GM18526 (cell line): ENCODE measurements around the gene KRT35.

Experiments
- POLR2A ChIP-seq: IDR thresholded peaks from 3 replicates; pipeline ENCODE4 v1.6.1; 2011; ENCODE audit not compliant: insufficient read length; ENCODE audit errors: extremely low read depth

Gene KRT35

DNA sequence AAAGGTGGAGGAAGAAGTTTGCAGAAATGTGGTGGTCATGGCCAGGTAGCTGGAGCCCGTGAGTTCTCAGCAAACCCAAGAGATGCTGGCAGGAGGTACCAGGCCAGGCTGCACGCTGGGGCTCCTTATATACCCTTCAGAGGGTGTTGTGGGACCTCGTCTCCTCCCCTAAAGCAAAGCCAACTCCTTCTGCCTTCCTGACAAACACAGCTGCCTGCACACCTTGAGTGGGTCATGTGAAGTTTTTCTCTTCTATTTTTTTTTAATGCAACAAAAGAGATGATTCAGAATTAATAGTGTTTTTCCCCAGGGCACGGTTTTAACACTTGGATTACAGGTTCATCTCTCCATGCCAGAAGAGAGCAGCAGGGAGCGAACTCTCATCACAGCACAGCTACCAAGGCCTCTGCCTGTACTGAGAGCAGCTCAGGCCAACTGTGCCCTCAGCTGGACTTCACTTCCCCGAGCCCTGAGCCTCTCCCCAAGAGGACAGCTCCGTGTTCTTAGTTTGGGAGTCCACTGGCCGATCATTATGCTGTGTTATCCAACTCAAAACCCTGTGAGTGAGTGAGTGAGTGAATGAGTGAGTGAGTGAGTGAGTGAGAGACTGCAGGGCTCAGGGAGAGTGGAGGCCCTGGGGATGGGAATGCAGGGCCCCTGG is 38.0 kb upstream of the KRT35 start, which contains the start of gene KRT15:
KRT15 (minus strand) TSS at position 102 of the 661 bp plus-strand sequence; CDS start at position 39, 63 bp downstream.
- no peak for TF ChIP-seq POLR2A

DNA sequence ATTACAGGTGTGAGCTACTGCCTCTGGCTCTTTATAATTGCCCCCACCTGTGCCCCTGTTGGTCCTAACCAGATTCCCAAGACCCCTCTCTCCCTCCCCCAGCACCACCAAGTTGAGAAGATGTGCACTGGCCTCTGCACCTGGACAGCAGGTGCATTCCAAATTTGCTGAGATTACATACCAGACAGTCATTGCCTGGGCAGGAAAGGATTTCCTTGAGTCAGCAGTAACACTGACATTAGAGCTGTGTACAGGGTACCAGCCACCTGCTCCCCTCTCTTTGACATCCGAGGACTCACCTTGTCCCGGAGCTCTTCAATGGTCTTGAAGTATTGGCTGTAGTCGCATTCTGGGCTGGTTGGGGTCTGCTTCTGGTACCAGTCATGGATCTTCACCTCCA is 37.1 kb upstream of the KRT35 start:
- TF ChIP-seq POLR2A: no peak

DNA sequence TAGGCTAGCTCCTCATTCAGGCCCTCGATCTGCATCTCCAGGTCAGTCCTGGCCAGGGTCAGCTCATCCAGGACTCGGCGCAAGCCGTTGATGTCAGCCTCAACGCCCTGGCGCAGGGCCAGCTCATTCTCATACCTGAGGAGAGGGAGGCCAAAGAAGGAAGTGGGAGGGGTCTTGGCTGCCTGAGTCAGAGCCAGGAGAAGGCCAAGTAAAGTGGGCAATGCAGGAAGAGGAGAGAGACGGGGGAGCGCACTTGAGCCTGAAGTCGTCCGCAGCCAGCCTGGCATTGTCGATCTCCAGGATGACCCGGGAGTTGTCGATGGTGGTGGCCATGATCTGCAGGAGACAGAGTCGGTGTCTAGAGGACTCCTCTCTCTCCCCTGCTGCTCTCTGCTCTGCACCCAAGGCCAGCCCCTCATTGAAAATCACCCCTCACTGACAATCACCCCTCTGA is 35.9 kb upstream of the KRT35 start:
- no peak for TF ChIP-seq POLR2A

GRCh38 chr17:41516147-41516829 is 35.3 kb upstream of the KRT35 start:
- TF ChIP-seq POLR2A: no peak

GRCh38 chr17:41513168-41513547 is 32.2 kb upstream of the KRT35 start:
- no peak for TF ChIP-seq POLR2A

GRCh38 chr17:41512546-41513167 is 31.7 kb upstream of the KRT35 start:
- no peak for TF ChIP-seq POLR2A

- no peak for TF ChIP-seq POLR2A
Measured at GRCh38 chr17:41511716-41512115, 30.8 kb upstream of the KRT35 start.

GRCh38 chr17:41511116-41511515 is 30.2 kb upstream of the KRT35 start:
- no peak for TF ChIP-seq POLR2A

GRCh38 chr17:41510251-41511065 is 29.5 kb upstream of the KRT35 start:
- no peak for TF ChIP-seq POLR2A

DNA sequence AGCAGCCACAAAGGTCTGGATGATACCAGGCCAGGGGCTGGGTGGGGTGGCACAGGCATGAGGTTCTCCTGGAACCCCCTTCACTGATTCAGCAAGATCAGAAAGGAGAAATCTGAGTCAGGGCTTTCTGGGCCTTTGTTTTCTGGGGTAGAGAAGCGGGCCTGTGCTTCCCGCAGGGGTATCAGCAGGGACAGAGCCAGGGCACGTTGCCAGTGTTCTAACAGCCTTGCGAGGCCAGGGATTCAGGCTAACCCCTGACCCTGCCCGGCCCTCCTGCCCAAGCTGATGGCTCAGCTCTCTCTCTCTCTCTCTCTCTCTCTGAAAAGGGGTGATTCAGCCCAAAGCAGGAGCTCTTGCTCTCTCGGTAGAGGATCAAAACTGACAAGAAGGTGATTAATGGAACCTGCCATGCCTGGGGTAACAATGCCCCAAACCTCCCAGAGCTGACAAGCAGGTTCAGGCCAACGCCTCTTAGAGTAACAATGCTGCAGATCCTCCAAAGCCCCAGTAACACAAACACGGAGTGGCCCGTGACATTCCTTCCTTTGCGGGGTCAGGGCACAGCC is 26.4 kb upstream of the KRT35 start:
- TF ChIP-seq POLR2A: no peak

DNA sequence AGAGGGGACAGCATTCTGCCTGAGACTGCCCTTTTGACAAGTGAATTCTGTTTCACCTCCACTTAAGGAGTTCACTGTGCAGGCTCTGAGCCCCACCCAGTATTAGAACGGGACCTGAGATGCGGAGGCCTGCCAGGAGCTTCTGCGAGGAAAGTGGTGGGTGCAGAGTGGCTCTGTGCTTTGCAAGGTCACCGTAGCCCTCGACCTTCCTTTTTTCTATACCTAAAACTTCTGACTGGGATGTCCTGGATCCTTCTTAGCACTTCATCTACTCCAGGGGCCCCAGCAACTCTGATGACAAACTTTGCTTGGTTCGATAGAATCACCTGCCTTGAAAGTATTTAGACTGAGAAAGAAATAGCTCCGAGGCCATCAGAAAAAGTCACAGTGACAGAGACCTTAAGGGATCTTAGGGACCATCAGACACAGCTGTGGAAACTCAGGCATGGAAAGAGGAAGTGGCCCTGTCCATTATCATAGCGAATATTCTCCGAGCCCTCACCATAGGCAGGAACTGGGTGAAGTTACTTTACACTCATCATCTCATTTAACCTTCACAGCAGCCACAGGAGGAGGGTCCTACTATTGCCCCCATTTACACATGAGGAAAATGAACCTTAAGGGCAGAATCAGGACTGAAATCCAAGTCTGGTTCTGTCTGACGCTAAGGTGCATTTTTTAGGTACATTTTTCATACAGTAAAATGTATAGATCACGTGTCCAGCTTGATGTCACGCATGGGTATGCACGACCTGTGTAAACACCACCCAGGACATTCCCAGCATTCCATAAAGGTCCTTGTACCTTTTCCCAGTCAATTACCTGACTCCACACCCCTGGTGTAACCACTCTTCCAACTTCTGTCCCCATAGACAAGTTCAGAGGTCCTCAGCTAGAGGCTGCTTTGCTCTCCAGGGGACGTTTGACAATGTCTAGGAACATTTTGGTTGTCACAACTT is 25.1 kb upstream of the KRT35 start:
- no peak for TF ChIP-seq POLR2A

- TF ChIP-seq POLR2A: no peak
Measured at GRCh38 chr17:41505007-41505808, 24.3 kb upstream of the KRT35 start, which contains the start of gene KRT13. Gene KRT13 (minus strand): TSS chr17:41505612. CDS start chr17:41505550, 62 bp downstream.
